Inferior parietal cortex (tissue), 1 donor: ENCODE data around the gene PRKN.
"Not testable (repeated sequence)": the region's sequence is repeated elsewhere in the genome, so short reads cannot be mapped to it uniquely, and the experiment has no call there.

Experiments
- DNase-seq: peaks from one replicate; pipeline ENCODE4 v3.0.0-alpha.2; 2016; ENCODE audit errors: extremely low spot score

PRKN gene

DNA sequence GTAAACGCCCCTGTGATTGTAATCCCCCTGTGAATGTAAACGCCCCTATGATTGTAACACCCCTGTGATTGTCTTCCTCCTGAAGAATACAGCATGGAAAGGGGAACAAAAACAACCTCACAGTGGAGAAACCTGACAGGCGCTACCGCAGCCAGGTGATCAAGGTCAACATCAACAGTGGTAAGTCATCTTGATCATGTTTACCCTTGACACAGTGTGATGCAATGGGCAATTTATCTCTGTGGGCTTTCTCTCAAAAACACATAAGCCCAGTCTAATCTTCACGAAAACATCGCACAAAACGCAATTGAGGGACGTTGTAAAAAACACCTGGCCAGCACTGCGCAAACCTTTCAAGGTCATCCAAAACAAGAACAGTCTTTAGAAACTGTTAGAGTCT is 277.2 kb downstream of the PRKN start:
- no peak for DNase-seq

DNA sequence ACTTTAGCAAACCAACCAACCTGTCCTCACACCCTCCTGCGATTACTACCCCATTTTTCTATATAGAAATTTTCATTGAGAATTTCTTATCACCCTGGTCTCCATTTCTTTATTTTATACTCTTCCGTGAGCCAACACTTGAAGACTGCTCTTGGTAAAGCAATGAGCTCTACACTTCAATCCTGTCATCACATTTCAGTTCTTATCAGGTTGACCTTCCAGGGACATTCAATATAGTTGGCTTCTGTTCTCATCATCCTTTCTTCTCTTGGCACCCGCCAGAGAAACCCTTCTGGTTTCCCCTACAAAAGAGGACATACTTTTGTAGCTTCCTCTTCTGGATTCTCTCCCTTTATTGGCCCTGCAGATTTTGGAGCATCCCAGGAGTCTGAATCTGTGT is 279.3 kb downstream of the PRKN start:
- no peak for DNase-seq

DNA sequence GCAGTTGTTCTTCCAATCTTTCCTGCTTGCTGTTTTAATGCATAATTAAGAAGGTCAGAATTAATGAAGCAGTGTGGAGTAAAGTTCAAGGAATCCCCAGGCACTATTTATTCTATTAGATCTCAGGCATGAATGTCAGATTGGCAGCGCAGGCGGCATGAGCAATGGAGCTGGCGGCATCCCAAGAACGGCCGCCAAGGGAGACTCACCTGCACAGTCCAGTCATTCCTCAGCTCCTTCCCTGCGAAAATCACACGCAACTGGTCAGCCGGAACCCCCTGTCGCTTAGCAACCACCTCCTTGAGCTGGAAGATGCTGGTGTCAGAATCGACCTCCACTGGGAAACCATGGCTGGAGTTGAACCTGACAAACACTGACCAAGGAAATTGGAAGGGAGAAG is 284.5 kb downstream of the PRKN start:
- DNase-seq = no peak

DNA sequence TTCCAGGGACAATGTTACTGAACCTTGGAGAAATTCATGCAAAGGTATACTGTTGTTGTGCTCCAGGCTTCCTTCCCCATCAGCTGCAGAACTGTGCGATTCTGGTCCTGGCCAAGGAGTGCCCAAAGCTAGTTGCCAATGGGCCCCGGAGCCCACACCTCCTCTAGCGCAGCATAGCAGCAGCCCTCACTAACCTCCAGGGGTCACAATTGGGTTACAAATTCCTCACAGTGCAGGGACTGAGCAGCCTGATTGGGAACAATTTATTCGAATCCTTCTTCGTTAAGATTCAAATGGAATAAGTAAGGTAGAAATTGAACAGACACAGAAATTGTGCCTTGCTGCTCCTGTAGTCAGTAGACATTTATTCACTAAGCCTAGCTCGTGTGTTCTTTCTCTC is 284.9 kb downstream of the PRKN start:
- DNase-seq = peak; percentile 72

DNA sequence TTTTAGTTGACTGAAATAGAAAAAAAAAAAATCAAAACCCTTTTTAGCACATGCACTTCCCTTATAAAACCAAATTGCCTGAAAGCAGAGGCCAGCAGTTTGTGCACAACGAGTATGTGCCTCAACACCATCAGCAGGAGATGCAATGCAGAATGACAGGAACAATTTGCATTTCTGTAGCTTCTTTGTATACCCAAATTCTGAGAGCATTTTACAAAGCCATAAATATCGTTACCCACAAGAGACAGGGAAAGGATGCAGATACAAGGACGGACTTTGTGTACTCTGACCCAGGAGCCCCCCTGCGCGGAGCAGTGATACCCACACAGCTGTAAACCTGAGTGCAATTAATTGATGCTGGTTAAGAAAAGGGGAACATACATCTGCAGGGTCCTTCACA is 285.6 kb downstream of the PRKN start:
- DNase-seq = no peak

DNA sequence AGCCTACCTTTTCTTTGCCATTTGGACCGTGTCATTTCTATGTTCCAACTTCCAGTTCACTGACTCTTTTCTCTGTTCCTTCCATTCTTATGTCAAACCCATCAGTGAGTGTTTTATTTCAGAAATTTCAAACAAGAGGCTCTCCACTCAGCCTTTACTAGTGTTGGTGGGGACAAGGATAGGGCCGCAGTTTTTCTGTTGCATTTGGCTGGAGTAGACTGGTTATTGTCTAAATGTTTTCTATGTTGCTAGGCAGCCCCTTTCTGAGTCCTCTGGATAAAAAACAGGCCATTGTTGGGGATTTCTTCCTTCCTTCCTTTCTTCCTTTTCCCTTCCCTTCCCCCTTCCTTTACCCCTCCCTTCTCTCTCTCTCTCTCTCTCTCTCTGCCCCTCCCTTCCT is 288.6 kb downstream of the PRKN start:
- no peak for DNase-seq

DNA sequence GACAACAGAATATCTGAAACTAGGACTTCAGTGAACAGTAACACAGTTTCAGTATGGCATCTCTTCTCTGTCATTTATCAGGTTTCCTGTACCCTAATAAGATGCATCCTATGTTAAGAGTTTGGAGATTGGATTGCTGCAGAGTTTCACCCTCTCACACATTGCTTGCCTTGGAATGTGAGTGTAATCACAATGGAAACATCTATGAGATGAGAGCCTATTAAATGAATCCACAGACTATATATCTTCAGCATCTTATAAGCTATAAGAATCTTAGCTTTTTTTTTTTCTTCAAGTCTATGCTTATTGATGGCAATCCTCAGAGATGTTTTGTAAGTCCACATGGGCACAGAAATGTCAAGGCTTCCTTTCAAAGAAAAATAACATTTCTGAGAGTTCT is 292.5 kb downstream of the PRKN start:
- no peak for DNase-seq

DNA sequence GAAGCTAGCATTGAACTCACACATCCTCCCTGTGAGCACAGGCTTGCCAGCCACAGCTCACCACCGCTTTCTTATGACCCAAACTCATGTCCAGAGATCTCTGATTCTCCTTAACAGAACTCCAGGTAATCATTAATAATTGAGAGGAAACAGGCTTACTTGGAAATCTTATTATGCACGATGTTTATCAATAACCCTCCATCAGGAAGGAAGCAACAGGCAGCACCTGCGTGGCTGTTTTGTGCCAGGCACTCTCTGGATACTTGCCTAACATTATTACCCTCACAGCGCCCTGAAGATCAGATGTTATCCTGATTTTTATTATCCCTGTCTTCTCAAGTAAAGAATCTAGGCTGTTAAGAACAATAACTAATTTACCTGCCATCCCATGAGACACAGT is 306.6 kb downstream of the PRKN start:
- no peak for DNase-seq

DNA sequence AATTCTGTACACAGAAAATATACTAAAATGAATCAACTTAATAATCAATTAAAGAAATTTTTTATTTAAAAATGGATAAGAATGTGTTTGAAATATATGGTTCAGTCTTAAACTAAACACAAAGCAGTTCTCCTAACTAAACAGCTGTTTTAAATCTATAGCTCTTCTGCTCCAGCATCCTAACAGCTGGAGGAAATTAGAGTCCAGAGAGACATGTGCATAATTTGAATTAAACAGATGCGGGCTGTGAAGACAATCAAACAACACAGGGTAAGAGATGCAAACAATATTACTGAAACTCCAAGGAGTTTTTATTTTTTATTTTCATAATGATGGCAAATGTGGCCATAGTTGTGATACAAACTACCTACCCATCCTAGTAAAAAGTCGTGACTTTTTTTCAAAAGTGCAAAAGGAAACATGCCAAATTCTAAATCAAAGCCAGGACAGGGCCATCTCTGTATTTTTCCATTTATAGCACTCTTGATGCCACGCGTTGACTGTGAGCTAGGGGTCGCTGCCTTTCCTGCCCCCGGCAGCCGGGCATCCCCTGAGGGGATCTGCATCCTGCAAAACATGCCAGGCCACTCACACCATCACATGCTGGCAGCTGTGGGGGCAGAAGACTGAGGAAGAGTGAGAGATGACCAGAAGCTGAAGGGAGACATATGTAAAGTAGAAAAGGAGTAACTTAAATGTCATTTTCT is 310.6 kb downstream of the PRKN start:
- DNase-seq = no peak

DNA sequence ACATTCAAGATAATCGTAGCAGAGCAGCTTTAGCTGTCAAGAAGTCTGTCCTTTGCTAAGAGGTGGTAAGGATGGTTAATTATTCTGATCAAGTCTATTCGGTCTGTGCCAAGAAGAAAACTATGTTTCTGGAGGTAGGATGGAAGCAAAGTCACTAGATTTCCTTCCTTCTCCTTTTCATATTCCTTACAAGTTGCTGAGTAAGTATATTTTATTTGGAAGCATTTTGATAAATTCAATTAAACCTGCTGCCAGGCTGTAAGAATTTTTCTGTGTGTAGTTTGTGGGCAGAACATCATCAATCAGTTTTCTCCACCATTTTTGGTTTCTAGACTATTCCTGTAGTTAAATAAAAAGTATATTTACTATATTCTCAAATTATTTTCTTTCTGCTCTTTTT is 311.3 kb downstream of the PRKN start:
- DNase-seq = no peak

DNA sequence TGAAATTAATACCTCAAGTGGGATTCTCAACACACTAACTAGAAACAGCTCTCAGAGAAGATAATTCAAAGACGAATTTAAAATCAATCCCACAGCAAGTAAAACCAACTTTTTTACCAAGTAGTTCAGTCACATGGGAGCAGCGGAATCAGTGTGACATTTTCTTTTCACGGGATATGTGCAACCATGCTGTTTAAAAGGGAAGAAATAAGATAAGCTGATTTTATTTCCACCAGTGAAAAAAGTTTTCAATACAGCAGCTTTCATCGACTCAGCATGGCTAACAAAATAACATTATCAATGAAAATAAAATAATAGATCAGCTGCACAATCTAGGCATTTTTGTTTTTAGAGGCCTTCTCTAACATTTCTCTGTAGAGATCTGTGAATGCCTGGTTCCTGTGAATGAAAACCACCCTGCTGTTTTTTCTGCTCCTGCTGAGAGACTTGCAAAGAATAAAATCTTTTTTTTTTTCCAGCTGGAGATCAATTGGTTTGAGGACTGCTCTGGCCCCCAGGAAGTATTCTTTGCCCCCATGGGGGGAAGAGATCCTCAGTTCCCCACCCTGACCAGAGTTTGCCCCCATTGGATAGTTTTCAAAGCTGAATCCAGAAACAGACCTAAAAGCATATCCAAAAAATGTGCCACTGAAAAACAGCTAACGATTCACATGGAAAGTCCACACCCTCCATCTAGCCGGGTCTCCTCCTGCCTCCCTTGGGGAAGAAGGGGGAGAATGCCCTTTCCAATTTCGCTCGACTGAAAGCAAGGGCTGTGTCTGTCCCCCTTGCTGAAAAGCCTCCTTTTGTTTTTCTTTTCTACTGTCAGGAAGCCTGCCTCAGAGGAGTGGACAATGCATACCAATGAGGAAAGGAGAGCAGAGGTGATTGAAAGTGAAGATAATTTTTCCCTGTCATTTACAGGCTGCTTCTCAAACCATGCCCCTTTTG is 317.6 kb downstream of the PRKN start:
- DNase-seq = no peak

DNA sequence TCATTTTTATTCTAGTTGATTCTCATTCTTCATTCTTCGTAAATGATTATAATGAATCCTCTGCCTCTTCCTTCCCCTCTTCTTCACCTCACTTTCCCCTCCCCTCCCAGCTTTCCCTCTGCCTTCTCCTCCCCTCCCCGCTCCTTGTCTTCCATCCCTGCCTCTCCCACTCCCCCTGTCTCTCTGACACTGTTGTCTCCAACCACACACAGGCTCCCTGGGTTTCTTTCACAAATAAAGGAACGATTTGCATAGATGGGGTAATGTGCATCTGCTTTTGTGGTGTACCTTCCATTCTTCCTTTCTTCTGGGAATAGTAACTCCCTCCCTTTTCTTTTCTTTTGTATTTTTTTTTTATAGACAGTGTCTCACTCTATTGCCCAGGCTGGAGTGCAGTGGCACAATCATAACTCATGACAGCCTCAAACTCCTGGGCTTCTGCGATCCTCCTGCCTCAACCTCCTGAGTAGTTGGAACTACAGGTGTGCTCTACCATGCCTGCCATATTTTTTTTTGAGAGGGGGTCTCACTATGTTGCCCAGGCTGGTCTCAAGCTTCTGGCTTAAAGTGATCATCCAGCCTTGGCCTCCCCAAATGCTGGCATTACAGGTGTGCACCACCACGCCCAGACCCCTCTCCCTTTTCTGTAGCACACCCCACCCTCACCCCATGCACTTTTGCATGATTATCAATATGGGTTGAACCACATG is 318.6 kb downstream of the PRKN start:
- DNase-seq = no peak

DNA sequence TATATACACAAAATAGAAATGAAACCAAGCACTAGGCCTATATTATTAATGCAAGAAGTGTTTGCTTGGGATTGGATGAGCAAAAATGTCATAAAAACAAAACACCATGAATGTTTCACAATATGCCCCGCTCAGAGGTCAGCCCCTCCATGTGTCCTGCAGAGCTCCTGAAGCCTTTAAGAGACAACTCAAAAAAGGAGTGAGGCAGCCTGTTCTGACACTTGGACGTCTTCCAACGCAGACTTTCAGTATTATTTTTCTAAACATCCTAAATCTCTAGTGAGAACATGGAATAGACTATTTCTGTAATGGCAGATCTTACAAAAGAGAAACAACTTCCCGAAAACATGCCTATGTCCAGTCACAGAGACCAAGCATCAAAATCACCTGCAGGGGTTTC is 322.6 kb downstream of the PRKN start:
- no peak for DNase-seq

DNA sequence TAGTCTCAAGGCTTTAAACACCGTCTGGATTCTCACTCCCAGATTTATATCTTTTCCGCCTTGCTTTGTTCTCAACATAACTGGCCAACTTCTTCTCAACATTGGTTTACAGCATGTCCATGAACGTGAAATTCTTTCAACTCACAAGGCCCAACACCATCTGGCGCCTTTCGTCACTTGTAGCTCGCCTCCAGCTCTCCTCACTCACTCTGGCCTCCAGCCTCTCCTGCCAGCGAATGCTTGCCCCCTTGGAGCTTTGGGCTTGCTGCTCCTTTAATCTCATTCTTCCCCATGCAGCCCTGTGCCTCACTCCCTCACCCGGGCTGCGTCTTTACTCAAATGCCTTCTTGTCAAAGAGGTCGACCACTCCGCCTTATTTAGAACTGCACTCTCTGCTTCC is 324.5 kb downstream of the PRKN start:
- no peak for DNase-seq

DNA sequence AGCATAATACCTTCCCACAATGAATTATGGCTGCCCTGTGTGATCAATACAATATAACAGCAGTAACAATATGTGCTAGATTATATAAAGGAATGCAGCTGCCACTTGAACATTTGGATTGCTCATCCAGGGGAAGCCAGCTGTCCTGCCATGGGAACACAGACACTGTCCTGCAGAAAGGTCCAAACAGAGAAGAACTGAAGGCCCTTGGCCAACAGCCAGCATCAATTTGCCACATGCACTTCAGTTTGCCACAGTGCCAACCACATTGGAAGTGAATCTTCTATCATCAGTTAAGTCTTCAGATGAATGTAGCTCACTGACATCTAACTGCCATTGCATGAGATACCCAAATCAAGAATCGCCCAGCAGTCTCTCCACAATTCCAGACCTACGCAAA is 332.4 kb downstream of the PRKN start:
- DNase-seq = no peak

DNA sequence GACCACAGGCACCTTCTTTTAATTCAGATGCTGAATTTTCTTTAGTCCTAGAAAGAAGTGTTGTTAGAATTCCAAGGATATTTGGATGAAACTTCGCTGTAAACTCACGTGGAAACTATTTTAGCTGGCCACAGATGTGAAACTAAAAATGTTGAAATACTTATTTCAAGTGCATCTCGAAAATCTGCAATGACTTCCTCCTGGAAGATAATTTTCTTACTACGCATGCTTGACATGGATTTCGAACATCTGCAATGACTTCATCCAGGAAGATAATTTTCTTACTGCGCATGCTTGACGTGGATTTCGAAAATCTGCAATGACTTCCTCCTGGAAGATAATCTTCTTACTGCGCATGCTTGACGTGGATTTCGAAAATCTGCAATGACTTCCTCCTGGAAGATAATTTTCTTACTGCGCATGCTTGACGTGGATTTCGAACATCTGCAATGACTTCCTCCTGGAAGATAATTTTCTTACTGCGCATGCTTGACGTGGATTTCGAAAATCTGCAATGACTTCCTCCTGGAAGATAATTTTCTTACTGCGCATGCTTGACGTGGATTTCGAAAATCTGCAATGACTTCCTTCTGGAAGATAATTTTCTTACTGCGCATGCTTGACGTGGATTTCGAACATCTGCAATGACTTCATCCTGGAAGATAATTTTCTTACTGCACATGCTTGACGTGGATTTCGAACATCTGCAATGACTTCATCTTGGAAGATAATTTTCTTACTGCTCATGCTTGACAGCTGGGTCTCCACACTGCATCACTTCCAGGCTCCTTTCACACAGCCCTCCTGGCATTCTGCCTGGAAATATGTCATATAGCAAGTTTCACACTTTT is 336.4 kb downstream of the PRKN start:
- DNase-seq = not testable (repeated sequence)

DNA sequence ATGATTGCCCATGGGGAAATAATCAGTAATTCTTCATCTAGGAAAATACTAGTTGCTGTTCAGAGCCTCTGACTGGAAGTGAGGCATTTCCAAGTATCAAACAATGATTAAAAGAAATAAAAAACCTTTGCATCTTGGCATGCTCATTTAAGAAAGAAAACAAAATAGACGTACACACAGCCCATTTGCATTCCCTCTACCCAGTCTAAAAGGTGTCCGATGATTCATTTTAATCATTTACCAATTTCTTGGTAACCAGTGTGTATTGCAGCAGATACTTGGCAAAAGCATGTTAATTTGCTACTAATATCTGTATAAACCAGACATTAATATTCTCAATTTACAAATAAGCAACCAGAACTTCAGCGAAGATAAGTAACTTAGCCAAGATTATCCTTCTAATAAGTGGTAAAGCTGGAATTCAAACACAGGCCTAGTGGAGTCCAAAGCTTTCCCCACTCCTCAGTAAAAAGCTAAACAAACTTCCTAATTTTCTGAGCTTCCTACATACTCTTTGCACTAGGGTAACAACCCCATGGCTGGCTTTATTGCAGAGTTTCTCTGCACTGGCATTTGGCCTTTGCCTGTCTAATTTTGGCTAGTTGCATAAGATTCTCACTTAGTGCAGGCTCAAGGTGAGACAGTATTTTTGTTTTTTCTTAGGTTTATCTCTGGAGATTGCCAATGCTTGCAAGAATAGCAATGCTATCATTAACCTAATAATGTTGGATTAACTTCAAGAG is 338.1 kb downstream of the PRKN start:
- no peak for DNase-seq

DNA sequence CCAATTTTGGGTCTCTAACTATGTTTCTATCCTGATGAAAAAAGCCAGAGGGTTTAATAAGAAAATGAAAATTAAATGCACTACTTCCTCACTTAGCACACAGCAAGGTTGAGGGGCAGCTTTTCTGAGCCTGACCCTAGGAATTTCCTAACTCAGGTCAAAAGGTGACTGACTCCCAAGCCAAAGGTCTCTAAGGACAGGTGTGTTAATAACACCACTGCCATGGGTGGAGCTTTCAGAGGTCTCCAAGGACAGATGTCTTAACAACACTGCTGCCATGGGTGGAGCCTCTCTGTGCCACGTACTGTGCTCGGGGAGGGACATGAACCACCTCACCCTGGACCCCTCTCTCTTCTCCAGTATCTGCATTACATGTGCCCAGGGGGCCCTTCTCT is 339.2 kb downstream of the PRKN start:
- no peak for DNase-seq

DNA sequence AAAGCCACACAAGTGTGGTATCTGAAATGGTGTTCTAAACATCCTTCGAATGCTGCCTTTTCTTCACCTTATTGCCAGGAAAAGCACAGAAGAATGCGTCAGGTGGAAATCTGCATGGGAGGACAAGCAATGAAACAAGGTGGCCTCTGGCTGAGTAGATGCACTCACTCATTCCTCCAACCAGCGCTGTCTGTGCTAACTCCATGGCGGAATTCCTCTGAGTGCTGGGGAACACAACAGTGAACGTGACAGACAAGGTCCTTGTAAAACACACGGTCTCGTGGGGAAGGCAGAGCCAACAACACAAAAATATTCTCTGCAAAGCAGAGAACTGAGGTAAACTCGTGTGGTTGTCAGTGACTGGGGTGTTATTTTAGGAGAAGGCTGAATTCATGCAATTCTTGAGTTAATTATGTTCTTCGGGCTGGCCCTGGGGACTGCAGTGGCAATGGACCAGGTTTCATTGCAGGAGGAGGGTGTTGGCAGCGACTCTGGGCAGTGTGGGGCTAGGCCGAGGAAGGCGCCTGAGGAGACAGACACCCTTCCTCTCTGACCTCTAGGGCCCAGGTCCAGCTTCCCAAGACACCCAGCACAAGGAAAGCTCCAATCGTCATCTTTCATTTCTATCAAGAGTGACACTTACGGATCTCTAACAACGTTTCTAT is 339.7 kb downstream of the PRKN start:
- no peak for DNase-seq

DNA sequence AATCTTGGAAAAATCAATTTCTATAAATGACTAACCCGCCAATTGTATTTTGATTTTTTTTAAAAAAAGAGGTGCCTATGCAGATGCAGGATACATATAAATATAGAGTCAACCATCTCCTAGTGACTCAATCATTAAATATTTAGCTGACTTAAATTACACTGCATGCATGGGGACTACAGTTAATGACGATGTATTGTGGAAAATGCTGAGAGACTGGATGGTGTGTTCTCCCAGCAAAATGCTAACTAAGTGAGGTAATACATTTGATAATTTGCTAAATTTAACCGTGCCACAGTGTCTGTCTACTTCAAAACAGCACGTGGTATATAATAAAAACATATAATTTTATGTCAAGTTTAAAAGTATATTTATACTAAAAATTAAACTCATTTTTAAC is 341.6 kb downstream of the PRKN start:
- DNase-seq = no peak
